ENCODE data around the gene HSD17B14. TPM values are rescaled to one million over a fixed set of nuclear protein-coding genes. Genes with fewer than 3 reads are reported as not detected.

The HSD17B14 gene
- total and polyA plus RNA-seq, 8 donors, result 2.8 to 41.4 (median 9.4) TPM; not detected in 1

GRCh38 chr19:48807590-48808308, 28.5 kb downstream of the HSD17B14 start:
- TF ChIP-seq EP300 (IDR thresholded peaks at IDR 0.05), result no peak
- Histone ChIP-seq H3K4me1 (peaks cover 33 to 60% (median 45%) of the 10 kb centered on the region in 4 donors), H3K36me3 (peaks cover 0 to 23% (median 12%) of the 10 kb centered on the region in 4 donors), H3K27ac (peak overlapping the region in 3 of 5 donors; percentile 28 to 52 (median 46)), H3K27me3 (no peaks in the 10 kb centered on the region), H3K9me3 (no peaks in the 10 kb centered on the region), H3K4me3 (peak overlapping the region in 1 of 4 donors; percentile 16)
- WGBS, 5 donors, result 61 to 75% (median 65%) methylated on average over 12 to 13 of the region's 13 CpGs
- intact Hi-C loops (cut with DNase I; ENCODE audit: low total_unique reads), result no loop called here
- DNase-seq, result peak in 1 of 2 donors; percentile 61

DNA sequence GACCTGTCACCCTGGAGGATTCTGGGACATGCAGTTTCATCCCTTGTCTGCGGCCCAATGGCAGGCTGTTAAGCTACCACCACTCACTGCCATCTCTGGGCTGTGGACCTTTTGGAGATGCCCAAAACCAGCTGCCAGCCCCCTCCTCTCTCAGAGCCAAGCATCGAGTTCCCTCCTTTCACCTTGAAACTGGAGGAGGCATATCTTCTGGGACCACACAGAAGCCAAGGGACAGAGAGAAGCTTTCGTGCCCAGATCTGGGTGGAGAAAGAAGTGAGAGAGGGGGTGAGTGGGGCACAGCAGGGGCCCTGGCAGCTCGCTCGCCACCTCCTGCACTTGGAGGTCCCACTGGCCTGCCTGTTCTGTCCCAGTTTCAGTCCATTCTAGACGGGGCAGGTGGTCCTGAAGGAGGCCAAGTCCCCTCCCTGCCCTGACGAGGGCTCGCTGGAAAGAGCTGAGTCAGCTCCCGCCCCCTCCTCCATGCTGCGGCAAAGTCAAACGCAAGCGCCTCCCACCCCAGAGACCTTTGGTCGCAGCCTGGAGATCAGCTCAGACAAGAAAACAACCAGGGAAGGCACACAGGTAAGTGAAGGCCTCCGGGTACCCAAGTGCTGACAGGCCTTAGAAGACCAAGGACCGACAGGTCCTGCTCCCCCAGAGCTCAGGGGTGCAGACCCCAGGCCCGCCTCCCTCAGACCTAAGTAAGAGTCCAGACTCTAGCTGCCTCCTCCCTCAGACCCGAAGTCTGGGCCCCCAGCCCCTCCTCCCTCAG, 29.3 kb downstream of the HSD17B14 start:
- Histone ChIP-seq H3K9me3 (no peaks in the 10 kb centered on the region), H3K36me3 (peaks cover 0 to 23% (median 12%) of the 10 kb centered on the region in 4 donors), H3K27ac (peak overlapping the region in 4 of 5 donors; percentile 28 to 52 (median 42)), H3K4me3 (no peak overlapping the region), H3K4me1 (peaks cover 26 to 53% (median 39%) of the 10 kb centered on the region in 4 donors), H3K27me3 (no peaks in the 10 kb centered on the region)
- DNase-seq, result peak in 1 of 2 donors; percentile 87
- TF ChIP-seq POLR2A (IDR thresholded peaks at IDR 0.05), result no peak
- TF ChIP-seq, protein P1, sequence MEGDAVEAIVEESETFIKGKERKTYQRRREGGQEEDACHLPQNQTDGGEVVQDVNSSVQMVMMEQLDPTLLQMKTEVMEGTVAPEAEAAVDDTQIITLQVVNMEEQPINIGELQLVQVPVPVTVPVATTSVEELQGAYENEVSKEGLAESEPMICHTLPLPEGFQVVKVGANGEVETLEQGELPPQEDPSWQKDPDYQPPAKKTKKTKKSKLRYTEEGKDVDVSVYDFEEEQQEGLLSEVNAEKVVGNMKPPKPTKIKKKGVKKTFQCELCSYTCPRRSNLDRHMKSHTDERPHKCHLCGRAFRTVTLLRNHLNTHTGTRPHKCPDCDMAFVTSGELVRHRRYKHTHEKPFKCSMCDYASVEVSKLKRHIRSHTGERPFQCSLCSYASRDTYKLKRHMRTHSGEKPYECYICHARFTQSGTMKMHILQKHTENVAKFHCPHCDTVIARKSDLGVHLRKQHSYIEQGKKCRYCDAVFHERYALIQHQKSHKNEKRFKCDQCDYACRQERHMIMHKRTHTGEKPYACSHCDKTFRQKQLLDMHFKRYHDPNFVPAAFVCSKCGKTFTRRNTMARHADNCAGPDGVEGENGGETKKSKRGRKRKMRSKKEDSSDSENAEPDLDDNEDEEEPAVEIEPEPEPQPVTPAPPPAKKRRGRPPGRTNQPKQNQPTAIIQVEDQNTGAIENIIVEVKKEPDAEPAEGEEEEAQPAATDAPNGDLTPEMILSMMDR (IDR thresholded peaks at IDR 0.05), result no peak
- TF ChIP-seq EP300 (IDR thresholded peaks at IDR 0.05), result no peak
- no peak for TF ChIP-seq POLR2AphosphoS5 (IDR thresholded peaks at IDR 0.05)
- 56 to 71% (median 66%) methylated on average over 13 to 17 of the region's 17 CpGs for WGBS, 5 donors
- intact Hi-C loops (cut with DNase I; ENCODE audit: low total_unique reads), result no loop called here

DNA sequence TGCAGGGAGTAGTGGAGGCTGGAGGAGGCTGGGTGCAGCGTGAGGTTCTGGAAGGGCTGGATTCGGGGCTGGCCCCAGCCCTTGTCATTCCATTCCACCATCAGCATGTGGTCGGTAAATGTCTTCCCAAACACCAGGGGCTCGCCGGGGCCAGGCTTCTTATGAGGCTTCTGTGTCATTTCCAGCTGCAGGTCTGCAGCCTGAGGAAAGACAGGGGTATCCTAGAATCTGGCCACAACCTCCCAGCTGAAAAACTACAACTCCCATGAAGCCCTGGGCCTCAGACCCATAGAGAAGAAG, 29.8 kb downstream of the HSD17B14 start:
- Histone ChIP-seq H3K4me3 (no peak overlapping the region), H3K36me3 (peaks cover 0 to 23% (median 12%) of the 10 kb centered on the region in 4 donors), H3K27me3 (no peaks in the 10 kb centered on the region), H3K27ac (no peak overlapping the region), H3K4me1 (peaks cover 24 to 47% (median 34%) of the 10 kb centered on the region in 4 donors), H3K9me3 (no peaks in the 10 kb centered on the region)
- TF ChIP-seq, protein P1 (IDR thresholded peaks at IDR 0.05), result no peak
- TF ChIP-seq EP300 (IDR thresholded peaks at IDR 0.05) (no peak), POLR2A (IDR thresholded peaks at IDR 0.05) (no peak), POLR2AphosphoS5 (IDR thresholded peaks at IDR 0.05) (no peak)
- 72 to 90% (median 80%) methylated on average over 5 of the region's 5 CpGs for WGBS, 5 donors
- intact Hi-C loops (cut with DNase I; ENCODE audit: low total_unique reads), result no loop called here
- peak in 1 of 2 donors; percentile 42 for DNase-seq

DNA sequence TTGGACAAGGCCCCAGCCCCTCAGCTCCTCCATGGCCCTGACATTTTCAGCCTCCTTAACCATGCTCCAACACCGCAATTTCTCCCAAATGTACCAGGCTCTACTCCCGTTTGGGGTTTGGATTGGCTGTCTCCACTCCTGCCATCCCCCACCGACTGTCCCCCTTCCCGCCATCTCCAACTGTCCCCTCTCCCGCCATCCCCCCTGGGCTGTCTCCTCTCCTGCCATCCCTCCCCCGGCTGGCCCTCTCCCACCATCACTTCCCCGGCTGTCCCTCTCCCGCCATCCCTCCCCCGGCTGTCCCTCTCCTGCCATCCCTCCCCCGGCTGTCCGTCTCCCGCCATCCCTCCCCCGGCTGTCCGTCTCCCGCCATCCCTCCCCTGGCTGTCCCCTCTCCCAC, 30.8 kb downstream of the HSD17B14 start:
- Histone ChIP-seq H3K9me3 (no peaks in the 10 kb centered on the region), H3K27me3 (no peaks in the 10 kb centered on the region), H3K4me1 (peaks cover 22 to 44% (median 28%) of the 10 kb centered on the region in 4 donors), H3K27ac (no peak overlapping the region), H3K36me3 (peaks cover 0 to 25% (median 18%) of the 10 kb centered on the region in 4 donors), H3K4me3 (no peak overlapping the region)
- intact Hi-C loops (cut with DNase I; ENCODE audit: low total_unique reads), result no loop called here
- 87 to 94% (median 91%) methylated on average over 13 to 15 of the region's 15 CpGs for WGBS, 5 donors
- TF ChIP-seq POLR2A (IDR thresholded peaks at IDR 0.05), result no peak
- no peak for TF ChIP-seq POLR2AphosphoS5 (IDR thresholded peaks at IDR 0.05)
- TF ChIP-seq, protein P1 (IDR thresholded peaks at IDR 0.05), result no peak
- no peak for TF ChIP-seq EP300 (IDR thresholded peaks at IDR 0.05)
- DNase-seq, result no peak

Measured in stomach (tissue), 9 donors.